ENCODE results near the gene MAN1C1. TPM values are rescaled to one million over a fixed set of nuclear protein-coding genes. Genes with fewer than 3 reads are reported as not detected.

Gene MAN1C1
- total RNA-seq, 1 donor from 2014 or later = 22.6 TPM

GRCh38 chr1:25684216-25684965 is 67.8 kb downstream of the MAN1C1 start:
- peaks cover 4% of the 10 kb centered on the region for H3K4me1 Mint-ChIP-seq
- H3K4me3 Mint-ChIP-seq = no peak overlapping the region
- H3K36me3 Mint-ChIP-seq (ENCODE audit: low read depth) = no peaks in the 10 kb centered on the region
- no peak for TF ChIP-seq CTCF (conservative IDR thresholded peaks at IDR 0.05)
- H3K27ac Mint-ChIP-seq (ENCODE audit: unreplicated experiment) = no peak overlapping the region
- no peaks in the 10 kb centered on the region for H3K9me3 Mint-ChIP-seq
- no peaks in the 10 kb centered on the region for H3K27me3 Mint-ChIP-seq (ENCODE audit: low read depth)
- no peak for DNase-seq (ENCODE audit: low read depth, low spot score)

GRCh38 chr1:25685211-25685750 is 68.7 kb downstream of the MAN1C1 start:
- Mint-ChIP-seq H3K27me3 (ENCODE audit: low read depth) (no peaks in the 10 kb centered on the region), H3K27ac (ENCODE audit: unreplicated experiment) (no peak overlapping the region), H3K36me3 (ENCODE audit: low read depth) (no peaks in the 10 kb centered on the region), H3K4me3 (no peak overlapping the region), H3K9me3 (no peaks in the 10 kb centered on the region), H3K4me1 (peaks cover 4% of the 10 kb centered on the region)
- no peak for TF ChIP-seq CTCF (conservative IDR thresholded peaks at IDR 0.05)
- no peak for DNase-seq (ENCODE audit: low read depth, low spot score)

GRCh38 chr1:25685938-25686665 is 69.5 kb downstream of the MAN1C1 start:
- no peaks in the 10 kb centered on the region for H3K27me3 Mint-ChIP-seq (ENCODE audit: low read depth)
- no peak for TF ChIP-seq CTCF (conservative IDR thresholded peaks at IDR 0.05)
- no peaks in the 10 kb centered on the region for H3K36me3 Mint-ChIP-seq (ENCODE audit: low read depth)
- peaks cover 4% of the 10 kb centered on the region for H3K4me1 Mint-ChIP-seq
- no peak overlapping the region for H3K27ac Mint-ChIP-seq (ENCODE audit: unreplicated experiment)
- no peak for DNase-seq (ENCODE audit: low read depth, low spot score)
- no peaks in the 10 kb centered on the region for H3K9me3 Mint-ChIP-seq
- no peak overlapping the region for H3K4me3 Mint-ChIP-seq

- Mint-ChIP-seq H3K27me3 (ENCODE audit: low read depth) (no peaks in the 10 kb centered on the region), H3K4me3 (no peak overlapping the region), H3K36me3 (ENCODE audit: low read depth) (no peaks in the 10 kb centered on the region), H3K27ac (ENCODE audit: unreplicated experiment) (no peak overlapping the region), H3K4me1 (peaks cover 5% of the 10 kb centered on the region), H3K9me3 (no peaks in the 10 kb centered on the region)
- TF ChIP-seq CTCF (conservative IDR thresholded peaks at IDR 0.05) = no peak
- no peak for DNase-seq (ENCODE audit: low read depth, low spot score)
Observed at GRCh38 chr1:25687221-25688017, 70.8 kb downstream of the MAN1C1 start.

GRCh38 chr1:25688390-25689119 is 72.0 kb downstream of the MAN1C1 start:
- peaks cover 9% of the 10 kb centered on the region for H3K4me1 Mint-ChIP-seq
- H3K9me3 Mint-ChIP-seq = no peaks in the 10 kb centered on the region
- no peak overlapping the region for H3K4me3 Mint-ChIP-seq
- no peaks in the 10 kb centered on the region for H3K36me3 Mint-ChIP-seq (ENCODE audit: low read depth)
- no peaks in the 10 kb centered on the region for H3K27me3 Mint-ChIP-seq (ENCODE audit: low read depth)
- no peak for DNase-seq (ENCODE audit: low read depth, low spot score)
- H3K27ac Mint-ChIP-seq (ENCODE audit: unreplicated experiment) = no peak overlapping the region
- TF ChIP-seq CTCF (conservative IDR thresholded peaks at IDR 0.05) = no peak

All from neural crest cell (in vitro differentiated cells).